ENCODE results near the gene FZD4. TPM values are rescaled to one million over a fixed set of nuclear protein-coding genes. Genes with fewer than 3 reads are reported as not detected.

Gene FZD4
- total RNA-seq, 6 donors from 2014 or later: 24.1 to 69.2 (median 38.2) TPM

DNA sequence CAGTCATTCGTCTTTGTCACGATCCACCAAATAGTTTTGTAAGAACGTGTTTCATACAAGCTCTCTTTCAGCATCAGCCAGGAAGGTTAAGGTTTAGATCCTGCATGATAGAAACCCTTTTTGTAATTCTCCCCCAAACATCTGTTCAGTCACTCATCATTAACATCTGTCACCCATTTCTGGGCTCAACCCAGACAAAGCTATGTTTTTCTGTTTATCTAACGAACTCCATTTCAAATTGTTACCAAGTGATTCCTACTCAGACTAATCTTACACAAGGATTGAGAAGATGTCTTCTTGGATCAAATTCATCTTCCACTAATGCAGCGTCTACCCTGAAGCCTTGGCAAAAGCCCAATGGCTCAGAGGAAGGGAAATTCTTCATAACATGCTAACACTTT is 58.8 kb downstream of the FZD4 start:
- DNase-seq (no peak), ATAC-seq (ENCODE audit: low FRiP score in 2 of 2) (no peak)
- Histone ChIP-seq H3K27me3 (no peaks in the 10 kb centered on the region), H3K27ac (no peak overlapping the region), H3K4me3 (no peak overlapping the region), H3K9me3 (no peaks in the 10 kb centered on the region), H3K4me1 (peaks cover 0 to 3% (median 0%) of the 10 kb centered on the region in 4 donors), H3K36me3 (no peaks in the 10 kb centered on the region)
- TF ChIP-seq, protein P1, sequence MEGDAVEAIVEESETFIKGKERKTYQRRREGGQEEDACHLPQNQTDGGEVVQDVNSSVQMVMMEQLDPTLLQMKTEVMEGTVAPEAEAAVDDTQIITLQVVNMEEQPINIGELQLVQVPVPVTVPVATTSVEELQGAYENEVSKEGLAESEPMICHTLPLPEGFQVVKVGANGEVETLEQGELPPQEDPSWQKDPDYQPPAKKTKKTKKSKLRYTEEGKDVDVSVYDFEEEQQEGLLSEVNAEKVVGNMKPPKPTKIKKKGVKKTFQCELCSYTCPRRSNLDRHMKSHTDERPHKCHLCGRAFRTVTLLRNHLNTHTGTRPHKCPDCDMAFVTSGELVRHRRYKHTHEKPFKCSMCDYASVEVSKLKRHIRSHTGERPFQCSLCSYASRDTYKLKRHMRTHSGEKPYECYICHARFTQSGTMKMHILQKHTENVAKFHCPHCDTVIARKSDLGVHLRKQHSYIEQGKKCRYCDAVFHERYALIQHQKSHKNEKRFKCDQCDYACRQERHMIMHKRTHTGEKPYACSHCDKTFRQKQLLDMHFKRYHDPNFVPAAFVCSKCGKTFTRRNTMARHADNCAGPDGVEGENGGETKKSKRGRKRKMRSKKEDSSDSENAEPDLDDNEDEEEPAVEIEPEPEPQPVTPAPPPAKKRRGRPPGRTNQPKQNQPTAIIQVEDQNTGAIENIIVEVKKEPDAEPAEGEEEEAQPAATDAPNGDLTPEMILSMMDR (IDR thresholded peaks at IDR 0.05): no peak
- TF ChIP-seq POLR2A (IDR thresholded peaks at IDR 0.05) (no peak), EP300 (IDR thresholded peaks at IDR 0.05) (no peak), POLR2AphosphoS5 (IDR thresholded peaks at IDR 0.05) (no peak)
- WGBS, 2 donors: 72 to 76% methylated on average over 5 of the region's 5 CpGs

Other genes starting within 250 kb of the FZD4 start
- gene PRSS23, start 154.9 kb downstream of the FZD4 start, total RNA-seq: 10 to 100 TPM; 18.9 to 87.0 (median 35.7) TPM
- 10 to 100 TPM; 12.6 to 33.5 (median 19.1) TPM for gene TMEM135, start 82.5 kb upstream of the FZD4 start, total RNA-seq